ENCODE measurements around the gene DDX3X. TPM values are rescaled to one million over a fixed set of nuclear protein-coding genes. Genes with fewer than 3 reads are reported as not detected.
"Not testable (repeated sequence)": the region's sequence is repeated elsewhere in the genome, so short reads cannot be mapped to it uniquely, and the experiment has no call there.

The DDX3X gene
- total RNA-seq, 1 donor from 2014 or later = 184 TPM

GRCh38 chrX:41388543-41388942 is 54.6 kb downstream of the DDX3X start:
- H3K4me3 ChIP-seq (ENCODE audit: low read depth, low read length) = no peak overlapping the region
- no peaks in the 10 kb centered on the region for H3K27me3 ChIP-seq (ENCODE audit: control insufficient read depth, insufficient read depth, low read length)
- H3K36me3 ChIP-seq (ENCODE audit: control insufficient read depth, insufficient read depth, low read length) = no peaks in the 10 kb centered on the region
- no peak for DNase-seq (ENCODE audit: low read depth)
- TF ChIP-seq CTCF (IDR thresholded peaks at IDR 0.05; ENCODE audit: insufficient read depth, low read length, poor library complexity, severe bottlenecking) = no peak

GRCh38 chrX:41389311-41389888 is 55.4 kb downstream of the DDX3X start:
- H3K27me3 ChIP-seq (ENCODE audit: control insufficient read depth, insufficient read depth, low read length) = no peaks in the 10 kb centered on the region
- H3K4me3 ChIP-seq (ENCODE audit: low read depth, low read length) = no peak overlapping the region
- TF ChIP-seq CTCF (IDR thresholded peaks at IDR 0.05; ENCODE audit: insufficient read depth, low read length, poor library complexity, severe bottlenecking) = no peak
- DNase-seq (ENCODE audit: low read depth) = no peak
- H3K36me3 ChIP-seq (ENCODE audit: control insufficient read depth, insufficient read depth, low read length) = no peaks in the 10 kb centered on the region

- H3K4me3 ChIP-seq (ENCODE audit: low read depth, low read length); H3K27me3 ChIP-seq (ENCODE audit: control insufficient read depth, insufficient read depth, low read length); H3K36me3 ChIP-seq (ENCODE audit: control insufficient read depth, insufficient read depth, low read length); DNase-seq (ENCODE audit: low read depth): not testable (repeated sequence)
These were observed 56.6 kb downstream of the DDX3X start for GRCh38 chrX:41390576-41390975.

- H3K36me3 ChIP-seq (ENCODE audit: control insufficient read depth, insufficient read depth, low read length) = no peaks in the 10 kb centered on the region
- TF ChIP-seq CTCF (IDR thresholded peaks at IDR 0.05; ENCODE audit: insufficient read depth, low read length, poor library complexity, severe bottlenecking) = no peak
- DNase-seq (ENCODE audit: low read depth) = no peak
- no peaks in the 10 kb centered on the region for H3K27me3 ChIP-seq (ENCODE audit: control insufficient read depth, insufficient read depth, low read length)
- no peak overlapping the region for H3K4me3 ChIP-seq (ENCODE audit: low read depth, low read length)
These were observed 57.6 kb downstream of the DDX3X start for GRCh38 chrX:41391606-41392005.

- DNase-seq (ENCODE audit: low read depth) = no peak
- no peak for TF ChIP-seq CTCF (IDR thresholded peaks at IDR 0.05; ENCODE audit: insufficient read depth, low read length, poor library complexity, severe bottlenecking)
- H3K36me3 ChIP-seq (ENCODE audit: control insufficient read depth, insufficient read depth, low read length) = no peaks in the 10 kb centered on the region
- no peaks in the 10 kb centered on the region for H3K27me3 ChIP-seq (ENCODE audit: control insufficient read depth, insufficient read depth, low read length)
- no peak overlapping the region for H3K4me3 ChIP-seq (ENCODE audit: low read depth, low read length)
These were observed 60.3 kb downstream of the DDX3X start for GRCh38 chrX:41394293-41394692.

- H3K36me3 ChIP-seq (ENCODE audit: control insufficient read depth, insufficient read depth, low read length) = no peaks in the 10 kb centered on the region
- no peak for TF ChIP-seq CTCF (IDR thresholded peaks at IDR 0.05; ENCODE audit: insufficient read depth, low read length, poor library complexity, severe bottlenecking)
- no peak overlapping the region for H3K4me3 ChIP-seq (ENCODE audit: low read depth, low read length)
- no peak for DNase-seq (ENCODE audit: low read depth)
- H3K27me3 ChIP-seq (ENCODE audit: control insufficient read depth, insufficient read depth, low read length) = no peaks in the 10 kb centered on the region
These were observed 63.3 kb downstream of the DDX3X start for GRCh38 chrX:41397219-41397618.
